NOMO-1 treated with dmso at 0.1 percent for 144 hours (cell line): ENCODE results near the gene DGKK.

Experiments
- DNase-seq: peaks from one replicate; lab custom pipeline; 2025; ENCODE audit not compliant: unreplicated experiment; lab: John Stamatoyannopoulos, UW

Gene DGKK, protein sequence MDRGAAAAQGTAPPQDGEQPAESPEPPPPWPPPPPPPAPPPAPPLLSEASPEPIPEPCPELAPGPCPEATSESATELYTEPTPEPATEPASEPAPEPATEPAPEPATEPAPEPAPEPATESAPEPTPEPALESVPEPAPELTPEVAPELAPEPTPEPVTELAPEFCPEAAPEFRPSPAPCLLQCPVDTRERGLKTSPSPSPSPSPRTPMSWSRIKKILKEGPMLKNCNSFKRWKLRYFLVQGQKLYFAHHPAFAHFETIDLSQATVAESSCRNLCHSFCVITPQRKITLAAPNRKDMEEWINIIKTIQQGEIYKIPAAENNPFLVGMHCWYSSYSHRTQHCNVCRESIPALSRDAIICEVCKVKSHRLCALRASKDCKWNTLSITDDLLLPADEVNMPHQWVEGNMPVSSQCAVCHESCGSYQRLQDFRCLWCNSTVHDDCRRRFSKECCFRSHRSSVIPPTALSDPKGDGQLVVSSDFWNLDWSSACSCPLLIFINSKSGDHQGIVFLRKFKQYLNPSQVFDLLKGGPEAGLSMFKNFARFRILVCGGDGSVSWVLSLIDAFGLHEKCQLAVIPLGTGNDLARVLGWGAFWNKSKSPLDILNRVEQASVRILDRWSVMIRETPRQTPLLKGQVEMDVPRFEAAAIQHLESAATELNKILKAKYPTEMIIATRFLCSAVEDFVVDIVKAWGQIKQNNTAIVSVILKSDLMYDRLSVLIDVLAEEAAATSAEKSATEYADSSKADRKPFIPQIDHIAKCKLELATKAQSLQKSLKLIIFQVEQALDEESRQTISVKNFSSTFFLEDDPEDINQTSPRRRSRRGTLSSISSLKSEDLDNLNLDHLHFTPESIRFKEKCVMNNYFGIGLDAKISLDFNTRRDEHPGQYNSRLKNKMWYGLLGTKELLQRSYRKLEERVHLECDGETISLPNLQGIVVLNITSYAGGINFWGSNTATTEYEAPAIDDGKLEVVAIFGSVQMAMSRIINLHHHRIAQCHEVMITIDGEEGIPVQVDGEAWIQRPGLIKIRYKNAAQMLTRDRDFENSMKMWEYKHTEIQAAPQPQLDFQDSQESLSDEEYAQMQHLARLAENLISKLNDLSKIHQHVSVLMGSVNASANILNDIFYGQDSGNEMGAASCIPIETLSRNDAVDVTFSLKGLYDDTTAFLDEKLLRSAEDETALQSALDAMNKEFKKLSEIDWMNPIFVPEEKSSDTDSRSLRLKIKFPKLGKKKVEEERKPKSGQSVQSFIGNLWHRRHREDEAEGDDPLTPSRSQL

GRCh38 chrX:50470103-50471031 is at the start of gene DGKK:
TSS of gene DGKK (minus strand) at chrX:50470825. CDS start at chrX:50470678, 147 bp downstream.
- no peak for DNase-seq

DNA sequence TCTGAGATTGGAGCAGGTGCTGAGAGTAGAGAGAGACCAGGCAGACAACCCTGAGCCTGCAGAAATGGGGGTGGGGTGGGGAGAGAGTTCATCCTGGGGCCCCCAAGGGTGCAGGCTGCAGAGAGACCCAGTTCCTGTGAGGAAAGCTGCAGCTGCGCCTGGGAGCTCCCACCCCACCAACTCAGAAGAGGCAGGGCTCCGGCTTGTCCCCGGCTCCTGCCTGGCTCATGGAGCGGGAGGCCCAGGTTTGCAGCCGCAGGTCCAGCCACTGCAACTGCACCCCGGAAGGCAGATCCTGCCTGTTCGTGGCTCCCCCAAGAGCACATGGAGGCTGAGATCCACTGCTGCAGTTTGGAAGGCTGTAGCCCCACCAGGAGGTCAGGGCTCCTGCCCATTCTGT is 44.2 kb upstream of the DGKK start:
- no peak for DNase-seq

DNA sequence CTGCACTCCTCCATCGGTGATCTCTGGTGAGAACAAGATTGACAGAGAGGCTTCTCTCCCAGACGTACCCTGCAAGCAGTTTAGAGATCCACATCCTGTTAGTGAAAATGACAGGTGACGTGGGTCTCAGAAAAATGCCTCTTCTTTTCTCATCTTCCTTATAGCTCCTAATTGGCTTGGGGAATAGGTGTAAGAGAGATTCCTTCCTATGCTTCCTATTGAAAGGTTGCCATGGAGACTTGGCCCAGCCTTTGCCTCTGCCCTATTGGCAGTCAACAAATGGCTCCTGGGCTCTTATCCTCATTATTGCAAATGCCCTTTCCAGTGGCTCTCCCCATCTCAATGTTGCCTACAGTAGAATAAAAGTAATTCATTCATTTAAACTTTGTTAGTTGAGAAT is 26.5 kb upstream of the DGKK start:
- no peak for DNase-seq

DNA sequence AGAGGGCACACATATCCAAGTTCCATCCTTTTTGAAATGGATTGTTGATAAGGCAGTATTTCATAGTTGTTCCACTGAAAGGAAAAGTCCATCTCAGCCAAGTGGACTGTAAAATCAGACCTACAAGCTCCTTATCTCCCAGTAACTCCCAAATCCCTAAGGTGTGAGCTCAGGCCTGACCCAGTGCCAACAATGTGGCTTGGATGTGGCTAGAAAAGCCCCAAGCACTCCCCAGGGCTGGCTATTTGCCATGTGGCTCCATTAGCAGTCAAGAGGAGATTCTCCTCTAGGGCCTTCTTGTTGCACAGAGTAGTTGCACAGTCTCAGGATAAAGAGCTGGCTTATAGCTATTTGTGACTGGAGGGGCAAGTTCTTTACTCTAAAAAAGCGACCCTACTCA is 25.0 kb upstream of the DGKK start:
- no peak for DNase-seq

DNA sequence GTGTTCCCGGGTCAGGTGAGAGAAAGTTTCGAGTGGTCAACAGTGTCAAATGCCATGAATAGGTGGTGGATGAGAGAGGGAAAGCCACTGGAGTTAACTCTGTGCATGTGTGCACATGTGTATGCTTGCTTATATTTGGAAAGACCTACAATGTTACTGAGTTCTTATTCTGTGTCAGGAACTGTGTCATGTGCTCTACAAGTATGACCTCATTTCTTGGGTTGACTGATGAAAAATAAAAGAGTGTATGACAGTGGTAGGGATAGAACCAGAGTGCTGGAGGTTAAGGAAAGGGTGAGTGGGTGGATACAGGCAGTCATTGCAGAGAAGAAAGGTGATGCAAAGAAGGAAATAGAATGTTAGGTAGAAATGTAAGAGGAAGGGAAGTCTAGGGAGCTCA is 22.1 kb upstream of the DGKK start:
- no peak for DNase-seq

GRCh38 chrX:50484662-50485061 is 14.0 kb upstream of the DGKK start:
- no peak for DNase-seq

DNA sequence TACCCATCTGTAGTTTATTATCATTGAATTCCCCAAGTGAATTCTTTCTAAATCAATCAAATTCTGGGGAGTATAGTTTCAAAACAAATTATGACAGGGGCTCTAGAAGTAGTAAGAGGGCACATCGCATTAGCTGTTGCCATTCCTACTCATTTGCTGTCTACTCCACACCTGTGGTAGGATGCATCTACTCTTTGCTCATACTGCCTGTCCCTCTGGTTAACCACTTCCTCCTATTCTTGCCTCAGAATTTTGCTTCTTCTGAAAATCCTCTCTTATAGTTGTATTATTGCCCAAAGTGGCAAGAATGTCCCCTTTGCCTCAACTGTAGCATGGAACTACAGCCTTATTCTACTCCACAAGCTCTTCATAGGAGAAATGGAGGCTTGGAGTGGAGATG is 12.7 kb upstream of the DGKK start:
- peak; percentile 49 for DNase-seq

- no peak for DNase-seq
Measured at GRCh38 chrX:50475208-50475607, 4.6 kb upstream of the DGKK start.

DNA sequence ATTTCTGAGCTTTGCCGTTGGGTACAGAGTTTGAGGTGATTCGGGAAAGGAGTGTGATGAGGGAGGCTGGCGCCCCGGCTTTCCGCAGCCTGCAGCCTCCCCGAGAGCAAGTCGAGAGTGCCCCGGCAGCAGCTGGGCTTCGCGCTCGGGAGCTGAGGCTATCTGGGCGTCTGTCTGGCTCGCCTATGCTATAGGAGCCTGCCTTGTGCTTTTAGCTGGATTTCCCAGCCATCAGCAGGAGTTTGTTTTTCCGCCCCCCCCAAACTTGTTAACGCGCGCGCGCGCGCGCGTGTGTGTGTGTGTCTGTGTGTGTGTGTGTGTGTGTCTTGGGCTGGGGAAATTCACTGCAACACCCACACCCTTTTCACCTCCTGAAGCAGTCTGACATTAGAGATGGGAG is 765 bp upstream of the DGKK start:
- no peak for DNase-seq

GRCh38 chrX:50469206-50469605 is 1.4 kb downstream of the DGKK start:
- DNase-seq = no peak

GRCh38 chrX:50459615-50460014 is 11.0 kb downstream of the DGKK start:
- DNase-seq = no peak

GRCh38 chrX:50458483-50458882 is 12.1 kb downstream of the DGKK start:
- no peak for DNase-seq

DNA sequence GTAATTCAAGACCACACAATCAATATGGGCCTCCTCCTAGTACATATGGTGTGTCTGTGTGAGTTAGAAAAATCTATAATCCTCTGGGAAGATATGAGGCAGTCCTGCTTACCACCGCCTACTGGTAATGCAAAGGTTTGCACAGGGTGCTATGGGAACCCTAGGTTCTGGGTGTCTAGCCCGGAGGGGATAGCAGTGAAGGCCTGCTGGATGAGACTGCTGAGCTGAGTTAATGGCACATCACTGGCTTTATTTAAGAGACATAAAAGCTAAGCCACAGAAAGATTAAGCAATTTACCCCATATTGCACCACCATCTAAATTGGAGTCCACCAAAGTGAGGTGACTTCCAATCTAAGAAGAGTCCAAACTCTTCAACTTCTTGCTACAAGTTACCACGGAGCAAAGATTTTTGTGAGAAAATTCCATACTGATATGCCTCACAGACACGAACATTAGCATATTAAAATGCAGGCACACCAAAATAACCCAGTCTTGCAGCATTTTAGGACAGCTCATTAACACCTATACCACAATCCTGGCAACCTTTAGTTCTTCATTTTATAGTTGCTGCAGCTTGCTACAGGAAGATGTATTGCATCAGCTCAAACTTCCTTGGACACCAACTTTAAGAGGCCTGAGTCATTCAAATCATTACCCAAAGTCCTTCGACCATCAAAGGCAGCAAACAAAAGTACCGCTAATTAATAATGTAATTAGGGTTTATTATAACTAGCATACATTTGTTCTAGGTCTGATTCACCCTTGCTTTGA is 13.7 kb downstream of the DGKK start:
- peak; percentile 70 for DNase-seq

- no peak for DNase-seq
Measured at GRCh38 chrX:50452782-50453181, 17.8 kb downstream of the DGKK start.

DNA sequence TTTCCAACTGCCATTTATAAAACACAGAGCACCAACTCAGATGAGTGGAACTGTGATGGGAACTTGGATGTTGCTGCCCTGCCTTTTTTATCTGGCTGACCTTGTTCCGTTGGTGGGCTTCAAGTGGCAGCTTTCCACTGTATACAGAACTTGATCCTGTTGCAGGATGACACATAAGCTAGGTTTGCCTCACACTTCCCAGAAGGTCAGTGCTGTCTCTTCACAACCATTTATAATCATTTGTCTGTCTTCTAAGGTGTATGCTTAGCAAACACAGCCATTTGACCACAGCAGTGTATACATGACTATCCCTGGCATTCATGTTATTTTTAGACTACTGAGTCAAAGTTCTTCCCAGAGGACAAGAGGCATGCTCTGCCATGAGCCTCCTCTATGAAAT is 20.3 kb downstream of the DGKK start:
- DNase-seq = no peak

DNA sequence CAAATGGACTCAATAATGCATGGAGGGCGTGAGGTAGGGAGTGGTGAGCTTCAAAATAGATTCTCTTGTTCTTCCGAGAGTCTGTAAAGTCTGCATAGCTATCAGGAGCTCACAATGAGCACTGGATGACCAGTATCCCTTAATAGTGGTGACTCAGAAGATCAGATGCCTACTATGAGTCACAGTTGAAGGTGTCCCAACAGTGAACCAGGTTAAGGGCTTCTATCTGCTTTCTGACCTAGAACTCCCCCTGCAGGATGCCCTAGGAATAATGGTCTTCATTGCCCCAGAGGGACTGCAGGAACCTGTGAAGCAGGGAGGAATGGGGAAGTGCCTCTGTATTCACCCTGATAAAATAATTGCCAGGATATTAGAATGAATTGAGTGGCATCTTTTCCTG is 22.1 kb downstream of the DGKK start:
- DNase-seq = peak; percentile 30

DNA sequence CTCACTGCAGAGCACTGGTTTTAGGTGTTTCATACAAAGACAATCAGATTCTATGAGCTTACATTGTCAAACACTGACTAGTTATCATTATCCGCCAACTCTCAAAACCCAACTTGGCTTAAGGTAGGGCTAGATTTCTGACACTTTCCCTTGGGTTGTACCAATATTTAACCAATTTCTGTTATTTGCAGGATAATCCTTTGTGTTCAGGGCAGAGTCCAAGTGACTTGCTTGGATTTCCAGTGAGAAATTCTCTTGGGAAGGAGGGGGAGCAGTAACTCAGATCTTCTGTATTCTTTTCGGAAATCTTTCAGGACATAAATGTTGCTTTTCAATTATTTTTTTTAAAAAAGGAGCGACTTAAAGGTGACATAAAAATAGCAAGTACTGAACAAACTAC is 23.1 kb downstream of the DGKK start:
- no peak for DNase-seq

GRCh38 chrX:50442426-50443116 is 28.1 kb downstream of the DGKK start:
- DNase-seq = no peak

- DNase-seq = no peak
Measured at GRCh38 chrX:50436797-50437196, 33.8 kb downstream of the DGKK start.
